ENCODE measurements around the gene STON1.
"Not testable (repeated sequence)": the region's sequence is repeated elsewhere in the genome, so short reads cannot be mapped to it uniquely, and the experiment has no call there.

The STON1 gene

GRCh38 chr2:48529676-48530032, 300 bp upstream of the STON1 start:
- no peak for DNase-seq

GRCh38 chr2:48531141-48531648, 1.2 kb downstream of the STON1 start:
- DNase-seq: no peak

- no peak for DNase-seq
These were observed 2.2 kb downstream of the STON1 start for GRCh38 chr2:48532174-48532573.

DNA sequence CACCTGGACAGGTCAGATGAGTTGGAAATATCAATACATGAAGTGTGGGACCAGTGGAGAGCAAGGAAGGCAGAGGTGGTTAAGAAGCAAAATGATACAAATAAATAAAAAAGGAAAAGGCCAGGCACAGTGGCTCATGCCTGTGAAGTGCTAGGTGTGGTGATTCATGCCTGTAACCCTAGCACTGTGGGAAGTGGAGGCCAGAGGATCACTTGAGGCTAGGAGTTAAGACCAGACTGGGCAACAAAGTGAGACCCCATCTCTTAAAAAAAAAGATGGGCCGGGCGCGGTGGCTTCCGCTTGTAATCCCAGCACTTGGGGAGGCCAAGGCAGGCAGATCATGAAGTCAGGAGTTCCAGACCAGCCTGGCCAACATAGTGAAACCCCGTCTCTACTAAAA, 2.9 kb downstream of the STON1 start:
- DNase-seq: no peak

DNA sequence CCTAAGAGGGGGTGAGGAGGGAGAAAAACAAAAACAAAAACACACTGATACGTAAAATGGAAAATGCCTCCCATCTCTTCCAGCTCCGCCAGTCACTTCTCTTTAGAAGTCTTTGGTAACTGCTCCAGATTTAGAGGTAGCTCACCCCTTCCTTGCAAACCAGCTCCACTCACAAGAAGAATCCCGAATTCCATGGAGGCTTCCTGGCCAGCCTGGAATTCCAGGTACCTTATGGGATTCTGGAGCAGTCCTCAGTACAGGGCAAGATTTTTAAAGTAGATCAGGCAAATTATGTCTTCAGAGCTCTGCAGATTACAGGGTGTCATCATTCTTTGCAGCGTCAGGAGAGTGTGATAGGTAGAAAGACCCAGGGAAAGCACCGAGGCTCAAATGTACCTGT, 4.8 kb downstream of the STON1 start:
- DNase-seq: no peak

DNA sequence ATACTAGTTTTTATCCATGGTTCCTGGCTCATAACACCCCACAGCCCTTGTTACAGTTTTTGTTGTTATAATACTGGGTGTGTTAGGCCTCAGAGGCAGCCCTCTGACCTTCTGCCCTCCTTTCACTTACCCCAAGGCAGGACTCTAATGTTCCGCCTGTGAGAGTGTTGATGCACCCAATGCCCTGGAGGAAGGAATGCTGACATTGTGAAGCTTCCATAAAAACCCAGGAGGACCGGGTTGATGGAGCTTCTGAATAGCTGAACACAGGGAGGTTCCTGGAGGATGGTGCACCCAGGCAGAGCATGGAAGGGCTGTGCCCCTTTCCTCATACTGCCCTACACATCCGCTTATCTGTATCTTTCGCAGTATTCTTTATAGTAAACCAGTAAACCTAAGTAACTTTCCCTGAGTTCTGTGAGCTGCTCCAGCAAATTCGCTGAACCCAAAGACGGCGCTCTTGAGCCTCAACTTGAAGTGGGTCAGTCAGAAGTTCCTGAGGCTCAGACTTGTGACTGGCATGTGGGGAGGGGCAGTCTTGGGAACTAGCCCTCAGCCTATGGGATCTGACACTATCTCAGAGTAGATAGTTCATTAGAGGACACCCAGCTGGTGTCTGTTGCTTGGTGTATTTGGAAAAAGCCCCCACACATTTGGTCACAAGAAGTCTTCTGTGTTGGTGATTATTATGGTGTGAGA, 10.4 kb downstream of the STON1 start:
- DNase-seq: no peak

- no peak for DNase-seq
These were observed 11.9 kb downstream of the STON1 start for GRCh38 chr2:48541666-48542389.

DNA sequence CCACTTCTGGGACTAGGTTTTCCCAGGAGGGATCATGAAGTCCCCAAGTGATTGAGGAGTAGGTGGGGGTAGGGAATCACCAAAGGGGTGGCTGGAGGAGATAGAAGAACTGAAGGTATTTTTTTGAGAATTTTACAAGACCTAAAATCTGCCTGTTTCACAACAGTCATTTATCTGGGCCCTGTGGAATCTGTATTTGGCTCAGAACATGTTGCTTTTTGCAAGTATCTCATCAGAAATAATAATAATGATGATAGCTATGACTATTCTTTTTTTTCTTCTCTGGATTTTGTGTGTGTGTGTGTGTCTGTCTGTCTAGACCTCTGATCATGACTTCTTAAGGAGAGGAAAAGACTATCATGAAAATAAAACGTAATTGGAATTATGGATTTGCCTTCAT, 13.9 kb downstream of the STON1 start:
- DNase-seq: no peak

- no peak for DNase-seq
These were observed 15.3 kb downstream of the STON1 start for GRCh38 chr2:48545244-48545643.

DNA sequence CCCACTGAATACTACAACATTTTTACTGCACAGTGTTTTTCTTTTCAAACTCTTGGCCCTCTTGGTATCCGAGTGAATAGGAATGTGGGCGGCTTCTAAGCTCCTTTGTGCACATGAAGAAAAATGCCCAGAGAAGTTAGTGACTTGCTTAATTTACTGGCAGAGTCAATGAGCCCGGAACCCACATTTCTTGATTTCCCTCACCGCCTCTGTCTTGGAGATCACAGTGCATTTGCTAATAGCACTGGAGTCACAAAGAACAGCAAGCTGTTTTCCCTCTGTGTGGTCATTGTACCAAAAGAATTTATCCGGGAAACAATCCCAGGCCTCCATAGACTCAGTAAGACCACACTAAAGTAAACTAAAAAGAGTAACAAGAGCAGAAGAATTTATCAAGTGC, 18.9 kb downstream of the STON1 start:
- no peak for DNase-seq

DNA sequence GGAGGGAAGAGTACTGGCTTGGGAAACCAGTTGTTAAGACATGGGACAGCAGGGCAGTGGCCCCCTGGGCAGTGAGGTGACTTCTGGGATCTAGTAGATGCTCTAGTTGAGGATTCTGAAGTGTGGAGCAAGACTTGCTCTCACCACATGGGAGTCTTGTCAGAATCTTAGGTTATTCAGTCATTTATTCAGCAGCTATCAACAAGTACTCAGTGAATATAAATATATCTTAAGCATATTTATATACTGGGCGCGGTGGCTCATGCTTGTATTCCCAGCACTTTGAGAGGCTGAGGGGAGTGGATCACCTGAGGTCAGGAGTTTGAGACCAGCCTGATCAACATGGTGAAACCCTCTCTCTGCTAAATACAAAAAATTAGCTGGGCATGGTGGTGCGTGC, 20.0 kb downstream of the STON1 start:
- no peak for DNase-seq

DNA sequence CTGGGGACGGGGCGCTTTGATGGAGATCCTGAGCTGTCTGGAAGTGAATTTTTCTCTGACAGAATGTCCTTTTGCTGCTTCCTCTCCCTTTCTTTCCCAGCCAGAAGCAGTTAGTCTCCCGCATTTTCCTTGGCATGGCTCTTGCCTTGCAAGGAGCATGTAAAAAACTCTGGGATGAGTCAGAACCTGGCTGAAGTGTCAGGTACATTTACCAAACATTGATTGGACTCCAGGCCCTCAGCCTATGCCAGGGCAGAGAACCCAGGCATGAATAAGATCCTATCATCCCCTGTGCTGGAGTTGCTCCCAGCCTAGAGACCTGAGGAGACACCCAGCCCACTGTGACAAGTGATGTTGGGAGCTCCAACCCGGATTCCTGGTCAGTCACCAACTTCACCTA, 21.6 kb downstream of the STON1 start:
- DNase-seq: no peak

GRCh38 chr2:48555071-48555470, 25.1 kb downstream of the STON1 start:
- DNase-seq: not testable (repeated sequence)

DNA sequence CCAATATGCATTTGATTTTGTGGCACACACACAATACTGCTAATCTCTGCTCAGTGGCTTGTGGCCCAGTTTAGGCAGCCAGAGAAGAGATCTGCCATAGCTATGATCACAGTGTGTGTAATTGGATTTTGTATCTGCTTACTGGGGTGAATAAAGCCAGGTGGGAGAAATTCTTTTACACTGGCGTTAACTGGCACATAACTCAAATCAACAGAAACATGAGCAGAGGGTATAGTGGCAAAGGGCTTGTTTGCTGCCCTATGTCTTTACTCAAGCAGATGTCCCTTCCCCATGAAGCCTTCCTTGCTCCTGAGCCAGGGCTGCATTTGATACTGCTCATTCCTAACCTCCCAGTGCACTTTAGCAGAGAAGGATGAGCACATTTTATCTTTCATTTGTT, 28.5 kb downstream of the STON1 start:
- DNase-seq: no peak

GRCh38 chr2:48560546-48561209, 30.7 kb downstream of the STON1 start:
- DNase-seq: no peak

- no peak for DNase-seq
These were observed 32.3 kb downstream of the STON1 start for GRCh38 chr2:48562281-48562680.

- no peak for DNase-seq
These were observed 36.8 kb downstream of the STON1 start for GRCh38 chr2:48566592-48567310.

GRCh38 chr2:48567671-48568070, 37.7 kb downstream of the STON1 start:
- DNase-seq: no peak

DNA sequence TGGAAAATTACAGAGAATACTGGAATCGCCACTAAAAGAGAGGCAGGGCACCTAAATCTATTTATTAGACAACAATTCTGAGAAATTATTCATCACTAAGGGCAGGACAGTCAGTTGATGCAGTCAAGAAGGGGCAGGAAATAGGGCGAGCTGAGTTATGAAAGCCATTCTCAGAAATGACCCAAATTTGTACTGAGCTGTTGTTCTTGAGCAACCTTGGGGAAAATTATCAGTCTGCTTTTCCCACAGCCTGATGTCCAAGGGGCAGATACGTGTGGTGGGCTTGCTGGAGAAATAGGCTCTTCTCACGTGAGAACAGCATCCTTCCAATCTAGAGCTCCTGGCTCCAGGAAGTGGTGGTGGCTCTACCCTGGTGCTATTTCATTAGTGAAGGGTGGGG, 38.6 kb downstream of the STON1 start:
- DNase-seq: no peak

DNA sequence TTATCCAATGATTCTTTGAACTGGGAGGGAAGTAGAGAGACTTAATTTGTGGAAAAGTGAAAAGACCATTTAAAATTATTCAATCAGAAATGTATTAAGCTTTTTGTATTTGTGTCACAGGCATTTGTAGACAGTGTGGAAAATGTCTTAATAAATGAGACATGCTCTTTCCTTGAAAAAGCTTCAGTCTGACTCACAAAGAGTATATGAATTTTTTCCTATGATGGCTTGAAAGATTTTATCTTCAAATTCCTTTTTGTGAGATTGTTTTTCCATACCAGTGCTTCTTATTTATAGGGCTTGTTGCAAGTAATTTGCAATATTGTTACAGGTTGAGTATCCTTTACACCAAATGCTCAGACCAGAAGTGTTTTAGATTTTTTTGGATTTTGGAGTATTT, 39.5 kb downstream of the STON1 start:
- DNase-seq: no peak

DNA sequence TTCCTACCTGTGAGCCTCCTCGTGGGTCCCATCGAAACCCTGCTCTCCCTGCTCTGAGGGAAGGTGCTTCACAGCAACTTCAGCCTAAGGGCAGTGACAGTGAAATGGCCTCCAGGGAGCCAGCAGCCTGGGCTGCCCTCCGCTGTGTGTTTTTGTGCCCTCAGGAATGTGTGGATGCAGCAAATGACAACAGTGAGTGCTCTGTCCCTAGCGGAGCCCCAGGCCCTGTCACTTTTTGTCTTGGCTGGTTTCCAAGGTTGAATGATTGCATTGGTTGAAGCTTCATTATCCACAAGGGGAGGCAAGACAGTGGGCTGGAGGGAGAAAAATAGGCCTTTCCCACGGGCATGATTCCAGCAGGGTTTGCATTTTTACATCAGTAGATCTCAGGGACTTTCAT, 42.9 kb downstream of the STON1 start:
- DNase-seq: no peak

GRCh38 chr2:48574353-48575287, 44.7 kb downstream of the STON1 start:
- no peak for DNase-seq
